Measurements from ENCODE around the gene ADRA1B.

ADRA1B gene

DNA sequence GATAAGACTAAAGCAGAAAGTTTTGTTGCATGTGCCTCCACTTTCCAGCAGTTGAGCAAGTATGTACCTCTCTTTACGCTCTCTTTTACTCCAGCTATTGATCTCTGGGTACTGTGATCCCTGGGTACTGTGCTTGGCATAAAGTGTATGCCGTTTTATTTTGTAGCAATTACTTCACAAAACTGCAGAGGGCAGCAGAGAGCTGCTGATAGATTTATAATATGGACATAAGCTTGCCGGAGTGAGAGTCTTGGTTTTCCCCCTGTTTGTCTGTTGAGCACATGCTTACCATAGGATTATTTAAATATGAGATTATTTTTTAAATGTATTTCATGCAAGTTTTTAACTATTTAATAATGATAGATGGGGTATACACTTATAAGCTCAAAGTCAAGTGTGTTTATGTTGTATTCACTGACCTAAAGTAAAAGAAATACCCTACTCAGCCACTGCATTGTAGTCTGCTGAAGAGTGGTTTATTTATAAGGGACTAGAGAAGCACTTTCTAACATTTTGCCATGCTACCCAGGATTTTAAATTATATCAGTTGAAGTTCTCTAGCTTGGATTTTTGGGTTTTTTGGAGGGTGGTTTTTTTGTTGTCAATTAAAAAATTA lies 105.7 kb downstream of the ADRA1B start:
- peak; percentile 61 for DNase-seq

Data from HCEC 1CT (cell line).